Subcutaneous abdominal adipose tissue (tissue), 5 donors: ENCODE measurements around the gene DNAJB8.

Experiments
- H3K27ac ChIP-seq: one replicate; pipeline ENCODE4 v1.7.0; 2013; ENCODE audit warnings: low read depth, mild to moderate bottlenecking, inconsistent platforms, low read length, moderate library complexity
- H3K27me3 ChIP-seq, 5 donors: one replicate each; pipeline ENCODE4 v1.7.0; 2013; ENCODE audit warnings: low read length in 5 of 5, inconsistent platforms in 1 of 5; ENCODE audit not compliant: control insufficient read depth in 5 of 5, insufficient read depth in 4 of 5
- H3K36me3 ChIP-seq, 5 donors: one replicate each; pipeline ENCODE4 v1.7.0; 2013; ENCODE audit warnings: low read length in 5 of 5; ENCODE audit not compliant: control insufficient read depth in 5 of 5, insufficient read depth in 5 of 5
- H3K4me1 ChIP-seq, 5 donors: one replicate each; pipeline ENCODE4 v1.7.0; 2013; ENCODE audit warnings: low read length in 5 of 5, mild to moderate bottlenecking in 3 of 5, moderate library complexity in 1 of 5; ENCODE audit not compliant: control insufficient read depth in 5 of 5, insufficient read depth in 5 of 5
- H3K4me3 ChIP-seq, 5 donors: one replicate each; pipeline ENCODE4 v1.7.0; 2013; ENCODE audit warnings: low read length in 5 of 5, low read depth in 1 of 5
- H3K9ac ChIP-seq, 5 donors: one replicate each; pipeline ENCODE4 v1.7.0; 2013; ENCODE audit warnings: low read length in 5 of 5, mild to moderate bottlenecking in 4 of 5, moderate library complexity in 3 of 5
- H3K9me3 ChIP-seq, 5 donors: one replicate each; pipeline ENCODE4 v1.7.0; 2013; ENCODE audit warnings: low read length in 5 of 5; ENCODE audit not compliant: control insufficient read depth in 5 of 5
- donor health status: healthy.
- donor health status: healthy.
- donor health status: healthy.
- donor health status: healthy.
- donor health status: healthy.

Gene DNAJB8

DNA sequence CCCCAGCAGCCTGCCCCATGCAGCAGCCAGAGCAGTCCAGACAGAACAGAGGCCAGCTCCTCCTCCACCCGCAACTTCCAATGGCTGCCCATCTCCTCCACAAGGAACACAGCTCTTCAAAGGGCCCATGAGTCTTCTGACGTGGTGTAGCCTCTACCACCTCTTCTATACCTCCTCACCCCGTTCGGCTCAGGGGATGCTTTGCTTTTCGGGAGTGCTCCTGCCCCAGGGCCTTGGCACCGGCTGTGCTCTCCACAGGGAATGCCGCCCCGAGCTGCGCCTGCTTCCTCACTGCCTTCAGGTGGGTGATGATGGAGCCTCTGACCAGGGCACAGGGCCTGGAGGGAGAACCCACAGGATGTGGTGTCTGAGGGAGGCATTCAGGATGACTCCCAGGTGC, 14.6 kb downstream of the DNAJB8 start:
- Histone ChIP-seq H3K9me3 (peaks cover 0 to 6% (median 0%) of the 10 kb centered on the region in 5 donors), H3K27ac (no peak overlapping the region), H3K27me3 (peaks cover 5 to 30% (median 21%) of the 10 kb centered on the region in 5 donors), H3K36me3 (no peaks in the 10 kb centered on the region), H3K4me3 (no peak overlapping the region), H3K9ac (no peak overlapping the region), H3K4me1 (no peaks in the 10 kb centered on the region)

DNA sequence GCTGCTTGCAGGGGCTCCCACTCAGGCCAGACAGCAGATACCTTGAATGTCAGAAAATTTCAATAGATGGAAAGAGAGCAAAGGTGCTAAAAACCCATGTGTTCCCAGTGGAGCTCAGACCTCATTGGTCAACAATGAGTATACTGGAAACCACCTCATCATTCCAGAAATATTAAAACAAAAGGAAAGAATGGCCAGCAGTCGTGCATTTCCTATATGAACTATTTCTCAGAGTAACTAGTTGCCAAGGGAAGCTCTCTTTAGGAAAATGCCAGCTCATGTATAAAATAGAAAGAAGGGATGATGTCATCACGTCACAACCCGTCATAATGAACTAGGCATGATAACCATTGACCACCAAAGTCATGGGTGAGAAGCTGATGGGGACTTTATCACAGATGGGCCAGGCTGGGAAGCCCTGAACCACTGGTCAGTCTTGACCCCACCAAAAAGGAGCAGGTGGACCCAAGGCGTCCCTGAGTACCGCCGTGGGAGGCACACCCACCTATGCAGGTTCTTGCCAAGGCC, 17.5 kb downstream of the DNAJB8 start:
- Histone ChIP-seq H3K9me3 (peaks cover 0 to 11% (median 0%) of the 10 kb centered on the region in 5 donors), H3K4me1 (no peaks in the 10 kb centered on the region), H3K4me3 (no peak overlapping the region), H3K36me3 (no peaks in the 10 kb centered on the region), H3K9ac (no peak overlapping the region), H3K27ac (no peak overlapping the region), H3K27me3 (peaks cover 0 to 6% (median 3%) of the 10 kb centered on the region in 5 donors)

DNA sequence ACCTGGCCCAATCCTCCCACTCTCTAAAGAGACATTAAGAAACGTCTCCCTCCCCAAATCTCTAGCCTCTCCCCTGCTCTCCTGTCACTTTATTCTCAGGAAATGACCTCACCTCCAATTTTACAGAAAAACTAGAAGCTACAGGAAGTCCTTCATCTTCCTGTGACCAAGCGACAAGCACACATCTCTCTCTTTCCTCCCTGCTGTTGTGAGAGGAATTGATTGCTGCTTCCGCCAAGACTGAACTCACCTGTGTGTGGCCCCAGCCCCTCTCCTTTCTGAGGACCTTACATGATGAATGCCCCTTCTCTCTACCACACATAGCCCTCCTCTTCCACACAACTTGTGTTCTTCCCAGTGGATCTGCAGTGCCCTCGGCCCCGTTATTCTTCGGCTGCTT, 18.2 kb downstream of the DNAJB8 start:
- Histone ChIP-seq H3K27me3 (peaks cover 0 to 4% (median 1%) of the 10 kb centered on the region in 5 donors), H3K27ac (no peak overlapping the region), H3K4me1 (no peaks in the 10 kb centered on the region), H3K36me3 (no peaks in the 10 kb centered on the region), H3K9ac (no peak overlapping the region), H3K4me3 (no peak overlapping the region), H3K9me3 (peaks cover 0 to 11% (median 0%) of the 10 kb centered on the region in 5 donors)

DNA sequence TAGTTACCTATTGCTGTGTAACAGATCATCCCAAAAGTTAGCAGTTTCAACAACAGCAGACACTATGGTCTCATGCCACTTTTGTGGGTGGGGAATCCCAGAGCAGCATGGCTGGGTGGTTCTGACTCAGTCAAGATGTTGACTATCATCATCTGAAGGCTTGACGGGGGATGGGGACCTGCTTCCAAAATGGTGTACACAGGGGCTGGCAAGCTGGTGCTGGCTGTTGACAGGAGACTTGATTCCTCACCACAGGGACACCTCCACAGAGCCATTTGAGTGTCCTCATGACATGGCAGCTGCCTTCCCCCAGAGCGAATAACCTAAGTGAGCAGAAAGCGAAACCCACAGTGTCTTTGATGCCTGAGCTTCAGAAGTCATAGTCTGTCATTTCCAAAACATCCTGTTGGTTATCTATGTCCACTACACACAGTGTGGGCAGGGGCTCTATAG, 19.1 kb downstream of the DNAJB8 start:
- no peak overlapping the region for H3K9ac ChIP-seq
- peaks cover 0 to 6% (median 0%) of the 10 kb centered on the region in 5 donors for H3K27me3 ChIP-seq
- no peak overlapping the region for H3K27ac ChIP-seq
- peaks cover 0 to 11% (median 0%) of the 10 kb centered on the region in 5 donors for H3K9me3 ChIP-seq
- no peaks in the 10 kb centered on the region for H3K4me1 ChIP-seq
- H3K36me3 ChIP-seq, result no peaks in the 10 kb centered on the region
- H3K4me3 ChIP-seq, result no peak overlapping the region

DNA sequence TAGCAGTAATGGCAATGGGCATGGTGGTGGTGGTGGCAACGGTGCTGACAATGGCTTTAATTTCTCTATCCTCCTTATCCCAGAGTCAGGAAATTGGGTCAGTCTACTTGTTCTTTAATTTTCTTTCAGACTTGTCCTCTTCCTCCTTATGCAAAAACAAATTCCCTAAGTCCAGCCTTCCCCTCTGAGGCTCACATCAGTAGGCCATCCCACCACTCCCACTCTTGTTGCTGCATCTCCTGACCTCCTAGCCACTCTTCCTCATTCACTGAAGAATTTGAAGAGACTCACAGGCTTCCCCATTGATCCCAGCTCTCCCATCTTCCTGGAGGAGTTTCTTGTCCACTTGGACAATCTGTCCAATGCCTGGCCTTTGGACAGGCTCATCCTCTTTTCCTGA, 19.9 kb downstream of the DNAJB8 start:
- Histone ChIP-seq H3K4me1 (no peaks in the 10 kb centered on the region), H3K36me3 (no peaks in the 10 kb centered on the region), H3K4me3 (no peak overlapping the region), H3K27ac (no peak overlapping the region), H3K9ac (no peak overlapping the region), H3K9me3 (peaks cover 0 to 11% (median 0%) of the 10 kb centered on the region in 5 donors), H3K27me3 (peaks cover 0 to 6% (median 0%) of the 10 kb centered on the region in 5 donors)

DNA sequence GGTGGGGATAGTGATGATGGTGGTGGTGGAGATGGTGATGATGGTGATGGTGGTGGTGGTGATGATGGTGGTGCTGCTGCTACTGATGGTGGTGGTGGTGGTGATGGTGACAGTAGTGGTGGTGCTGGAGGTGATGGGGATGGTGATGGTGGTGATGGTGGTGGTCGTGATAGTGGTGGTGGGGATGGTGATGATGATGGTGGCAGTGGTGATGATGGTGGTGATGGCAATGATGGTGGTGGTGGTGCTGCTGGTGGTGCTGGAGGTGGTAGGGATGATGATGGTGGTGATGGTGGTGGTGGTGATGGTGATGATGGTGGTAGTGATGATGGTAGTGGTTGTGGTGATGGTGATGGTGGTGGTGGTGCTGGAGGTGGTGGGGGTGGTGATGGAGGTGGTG, 21.3 kb downstream of the DNAJB8 start:
- Histone ChIP-seq H3K9me3 (peaks cover 0 to 11% (median 0%) of the 10 kb centered on the region in 5 donors), H3K27ac (no peak overlapping the region), H3K36me3 (no peaks in the 10 kb centered on the region), H3K4me1 (no peaks in the 10 kb centered on the region), H3K9ac (no peak overlapping the region), H3K4me3 (no peak overlapping the region), H3K27me3 (peaks cover 0 to 6% (median 0%) of the 10 kb centered on the region in 5 donors)

DNA sequence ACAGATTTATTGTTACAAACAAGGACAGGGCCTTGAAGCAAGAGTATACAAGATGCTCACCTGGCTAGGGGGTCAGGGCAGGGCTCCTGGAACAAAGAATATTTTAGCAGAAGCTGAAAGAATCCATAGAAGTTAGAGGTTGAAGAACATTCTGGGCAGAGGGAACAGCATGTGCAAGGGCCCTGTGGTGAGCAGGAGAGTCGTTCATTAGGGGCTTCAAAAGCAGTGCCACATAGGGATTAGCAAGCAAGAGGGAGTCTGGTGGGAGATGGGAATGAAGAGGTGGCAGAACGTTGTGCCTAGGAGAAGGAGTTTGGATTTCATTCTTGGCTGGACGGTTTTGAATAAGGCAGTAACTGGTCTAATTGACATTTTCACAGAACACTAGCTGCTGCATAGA, 22.9 kb downstream of the DNAJB8 start:
- Histone ChIP-seq H3K27ac (no peak overlapping the region), H3K9ac (no peak overlapping the region), H3K36me3 (no peaks in the 10 kb centered on the region), H3K9me3 (peaks cover 0 to 11% (median 0%) of the 10 kb centered on the region in 5 donors), H3K27me3 (peaks cover 0 to 6% (median 0%) of the 10 kb centered on the region in 5 donors), H3K4me1 (peaks cover 0 to 11% (median 7%) of the 10 kb centered on the region in 5 donors), H3K4me3 (no peak overlapping the region)

DNA sequence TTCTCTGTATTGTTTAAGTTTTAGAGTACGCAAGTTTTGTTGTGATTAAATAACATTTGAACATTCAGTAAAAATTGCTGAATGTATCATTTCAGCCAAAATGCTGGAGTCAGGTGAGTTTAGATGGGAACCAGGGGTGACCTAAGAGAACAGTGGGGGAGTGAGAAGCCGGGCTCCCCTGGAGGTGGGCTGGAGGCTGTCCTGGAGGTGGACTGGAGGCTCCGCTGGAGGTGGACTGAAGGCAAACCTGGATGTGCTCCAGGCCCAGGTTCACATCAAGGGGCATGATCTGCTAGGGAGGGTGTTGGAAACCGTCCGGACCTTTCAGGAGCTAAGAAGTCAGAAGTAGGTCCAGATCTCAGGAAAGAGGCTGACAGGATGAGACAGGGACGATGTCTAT, 23.7 kb downstream of the DNAJB8 start:
- Histone ChIP-seq H3K9ac (no peak overlapping the region), H3K27ac (no peak overlapping the region), H3K9me3 (peaks cover 0 to 11% (median 0%) of the 10 kb centered on the region in 5 donors), H3K4me3 (no peak overlapping the region), H3K4me1 (peaks cover 0 to 14% (median 7%) of the 10 kb centered on the region in 5 donors), H3K36me3 (no peaks in the 10 kb centered on the region), H3K27me3 (peaks cover 0 to 11% (median 0%) of the 10 kb centered on the region in 5 donors)

DNA sequence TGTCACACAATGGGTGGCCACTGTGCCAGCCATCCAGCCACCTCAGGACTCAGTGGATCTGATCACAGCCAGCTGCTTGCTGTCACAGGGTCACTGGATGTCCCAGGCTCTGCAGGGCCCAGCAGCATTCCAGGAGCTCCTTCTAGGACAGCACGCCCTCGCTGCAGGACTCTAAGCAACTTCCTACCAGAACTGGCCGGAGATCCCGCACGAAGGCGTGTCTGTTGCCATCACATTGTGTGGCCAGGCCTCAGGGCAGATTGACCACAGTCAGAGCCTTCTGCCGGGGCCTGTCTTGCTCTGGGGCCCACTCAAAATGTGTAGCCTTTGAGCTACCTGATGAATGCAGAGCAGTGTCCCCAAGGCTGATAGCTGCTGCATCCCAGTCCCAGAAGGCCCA, 24.6 kb downstream of the DNAJB8 start:
- H3K9ac ChIP-seq, result no peak overlapping the region
- H3K27ac ChIP-seq, result no peak overlapping the region
- H3K9me3 ChIP-seq, result peaks cover 0 to 5% (median 0%) of the 10 kb centered on the region in 5 donors
- no peak overlapping the region for H3K4me3 ChIP-seq
- no peaks in the 10 kb centered on the region for H3K36me3 ChIP-seq
- peaks cover 0 to 14% (median 7%) of the 10 kb centered on the region in 5 donors for H3K4me1 ChIP-seq
- peaks cover 0 to 7% (median 0%) of the 10 kb centered on the region in 5 donors for H3K27me3 ChIP-seq

DNA sequence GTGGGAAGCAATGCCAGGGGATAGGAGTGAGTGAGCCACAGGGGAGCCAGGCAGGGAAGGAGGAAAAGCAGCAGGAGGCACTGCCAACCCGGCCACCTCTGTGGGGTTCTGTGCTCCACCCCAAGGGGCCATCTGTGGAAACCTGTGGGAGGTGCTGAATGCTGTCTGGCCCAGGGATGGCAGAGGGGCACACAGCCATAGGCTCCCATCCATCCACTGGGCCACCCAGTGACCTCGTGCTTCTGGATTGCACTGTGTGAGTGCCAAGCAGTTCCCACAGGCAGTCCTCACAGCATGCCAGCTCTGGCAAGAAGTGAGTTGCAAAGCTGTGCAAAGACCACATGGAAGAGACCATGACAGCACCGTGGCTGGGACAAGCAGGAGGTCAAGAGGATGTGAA, 27.5 kb downstream of the DNAJB8 start:
- Histone ChIP-seq H3K4me3 (no peak overlapping the region), H3K36me3 (no peaks in the 10 kb centered on the region), H3K9ac (no peak overlapping the region), H3K9me3 (no peaks in the 10 kb centered on the region), H3K4me1 (peaks cover 0 to 33% (median 22%) of the 10 kb centered on the region in 5 donors), H3K27me3 (peaks cover 0 to 7% (median 0%) of the 10 kb centered on the region in 5 donors), H3K27ac (no peak overlapping the region)
